ENCODE measurements around the gene PAX8. TPM values are rescaled to one million over a fixed set of nuclear protein-coding genes. Genes with fewer than 3 reads are reported as not detected.

PAX8 gene
- total RNA-seq, 1 donor, result 2.9 TPM

DNA sequence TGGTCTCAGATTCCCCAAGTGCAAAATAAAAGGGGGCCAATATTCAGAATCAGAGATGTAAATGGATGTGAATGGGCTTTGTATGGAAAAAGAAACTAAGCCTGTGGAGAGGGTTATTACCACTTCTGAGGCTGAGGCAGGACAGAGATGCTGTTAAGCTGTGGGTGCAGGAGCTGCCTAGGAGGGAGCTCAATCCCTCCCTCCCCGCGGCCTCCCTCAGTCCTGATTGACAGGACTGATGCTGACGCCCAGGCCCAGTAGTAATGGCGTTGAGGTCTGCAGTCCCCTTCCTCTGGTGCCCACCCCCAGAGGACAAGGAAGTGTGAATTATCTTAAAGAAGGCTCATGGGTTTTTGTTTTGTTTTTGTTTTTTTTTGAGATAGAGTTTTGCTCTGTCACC is 64.6 kb downstream of the PAX8 start:
- H3K36me3 ChIP-seq (ENCODE audit: insufficient read depth, low read length), result no peaks in the 10 kb centered on the region

DNA sequence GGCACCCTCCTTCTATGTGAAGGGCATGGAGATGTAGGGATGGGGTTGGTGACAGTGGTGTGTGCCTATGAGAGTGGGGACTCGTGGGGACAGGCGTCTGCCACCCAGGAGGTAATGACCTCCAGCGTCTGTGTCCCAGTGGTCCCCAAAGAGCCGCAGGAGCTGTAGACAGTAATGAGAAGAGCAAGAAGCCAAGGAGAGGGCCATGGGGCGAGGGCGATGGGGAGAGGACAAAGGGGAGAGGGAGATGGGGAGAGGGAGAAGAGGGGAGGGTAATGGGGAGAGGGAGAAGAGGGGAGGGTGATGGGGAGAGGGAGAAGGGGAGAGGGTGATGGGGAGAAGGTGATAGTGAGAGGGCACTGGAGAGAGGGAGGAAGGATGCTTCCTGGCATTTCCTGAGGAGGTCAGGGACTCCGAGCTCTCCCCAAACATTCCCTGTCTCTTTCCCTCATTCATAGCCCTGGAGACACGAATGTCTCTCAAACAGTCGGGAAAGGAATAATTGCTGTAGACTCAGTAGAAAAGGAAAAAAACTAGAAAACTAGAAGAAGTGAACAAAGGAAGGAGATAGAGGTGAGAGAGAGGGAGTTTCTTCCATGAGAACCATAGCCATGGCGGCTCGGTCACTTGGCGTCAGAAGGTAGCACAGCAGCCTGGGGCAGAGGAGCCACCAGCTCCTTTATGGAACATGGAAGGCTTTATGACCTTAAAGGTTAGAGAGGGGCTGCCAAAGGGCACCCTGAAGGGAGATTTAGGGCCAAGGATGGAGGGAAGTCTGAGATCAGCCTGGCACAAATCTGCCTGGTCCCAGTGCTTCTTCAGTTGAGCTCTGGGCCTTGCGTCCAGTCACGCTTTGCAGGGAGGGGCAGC is 65.4 kb downstream of the PAX8 start:
- no peak overlapping the region for H3K4me2 ChIP-seq (ENCODE audit: insufficient read depth, low read length)
- H3K27me3 ChIP-seq (ENCODE audit: insufficient read depth, low read length), result no peaks in the 10 kb centered on the region
- H3K4me1 ChIP-seq (ENCODE audit: insufficient read depth, low read length), result peaks cover 25% of the 10 kb centered on the region
- H3K27ac ChIP-seq (ENCODE audit: low read depth, low read length), result no peak overlapping the region
- H3K9me3 ChIP-seq (ENCODE audit: low read depth, low read length), result no peaks in the 10 kb centered on the region
- no peaks in the 10 kb centered on the region for H4K20me1 ChIP-seq (ENCODE audit: insufficient read depth, low read length)
- no peaks in the 10 kb centered on the region for H3K36me3 ChIP-seq (ENCODE audit: insufficient read depth, low read length)
- DNase-seq (ENCODE audit: insufficient read length, low spot score, missing footprints), result peak; percentile 63
- H3K79me2 ChIP-seq (ENCODE audit: insufficient read depth, low read length), result no peaks in the 10 kb centered on the region
- no peak overlapping the region for H3K4me3 ChIP-seq (ENCODE audit: insufficient read depth, low read length)
- no peak overlapping the region for H2AFZ ChIP-seq (ENCODE audit: low read length)
- TF ChIP-seq, protein P1, sequence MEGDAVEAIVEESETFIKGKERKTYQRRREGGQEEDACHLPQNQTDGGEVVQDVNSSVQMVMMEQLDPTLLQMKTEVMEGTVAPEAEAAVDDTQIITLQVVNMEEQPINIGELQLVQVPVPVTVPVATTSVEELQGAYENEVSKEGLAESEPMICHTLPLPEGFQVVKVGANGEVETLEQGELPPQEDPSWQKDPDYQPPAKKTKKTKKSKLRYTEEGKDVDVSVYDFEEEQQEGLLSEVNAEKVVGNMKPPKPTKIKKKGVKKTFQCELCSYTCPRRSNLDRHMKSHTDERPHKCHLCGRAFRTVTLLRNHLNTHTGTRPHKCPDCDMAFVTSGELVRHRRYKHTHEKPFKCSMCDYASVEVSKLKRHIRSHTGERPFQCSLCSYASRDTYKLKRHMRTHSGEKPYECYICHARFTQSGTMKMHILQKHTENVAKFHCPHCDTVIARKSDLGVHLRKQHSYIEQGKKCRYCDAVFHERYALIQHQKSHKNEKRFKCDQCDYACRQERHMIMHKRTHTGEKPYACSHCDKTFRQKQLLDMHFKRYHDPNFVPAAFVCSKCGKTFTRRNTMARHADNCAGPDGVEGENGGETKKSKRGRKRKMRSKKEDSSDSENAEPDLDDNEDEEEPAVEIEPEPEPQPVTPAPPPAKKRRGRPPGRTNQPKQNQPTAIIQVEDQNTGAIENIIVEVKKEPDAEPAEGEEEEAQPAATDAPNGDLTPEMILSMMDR (IDR thresholded peaks at IDR 0.05; ENCODE audit: extremely low read depth, low read depth, low read length), result no peak

More for the DNA sequence above, 64.6 kb downstream of the PAX8 start:
- Histone ChIP-seq H2AFZ (ENCODE audit: low read length) (no peak overlapping the region), H3K4me1 (ENCODE audit: insufficient read depth, low read length) (peaks cover 32% of the 10 kb centered on the region), H3K27me3 (ENCODE audit: insufficient read depth, low read length) (no peaks in the 10 kb centered on the region), H3K27ac (ENCODE audit: low read depth, low read length) (no peak overlapping the region), H3K4me2 (ENCODE audit: insufficient read depth, low read length) (no peak overlapping the region), H3K9me3 (ENCODE audit: low read depth, low read length) (no peaks in the 10 kb centered on the region), H3K79me2 (ENCODE audit: insufficient read depth, low read length) (no peaks in the 10 kb centered on the region), H4K20me1 (ENCODE audit: insufficient read depth, low read length) (no peaks in the 10 kb centered on the region), H3K4me3 (ENCODE audit: insufficient read depth, low read length) (no peak overlapping the region)
- DNase-seq (ENCODE audit: insufficient read length, low spot score, missing footprints), result peak; percentile 39
- TF ChIP-seq, protein P1 (IDR thresholded peaks at IDR 0.05; ENCODE audit: extremely low read depth, low read depth, low read length), result no peak

DNA sequence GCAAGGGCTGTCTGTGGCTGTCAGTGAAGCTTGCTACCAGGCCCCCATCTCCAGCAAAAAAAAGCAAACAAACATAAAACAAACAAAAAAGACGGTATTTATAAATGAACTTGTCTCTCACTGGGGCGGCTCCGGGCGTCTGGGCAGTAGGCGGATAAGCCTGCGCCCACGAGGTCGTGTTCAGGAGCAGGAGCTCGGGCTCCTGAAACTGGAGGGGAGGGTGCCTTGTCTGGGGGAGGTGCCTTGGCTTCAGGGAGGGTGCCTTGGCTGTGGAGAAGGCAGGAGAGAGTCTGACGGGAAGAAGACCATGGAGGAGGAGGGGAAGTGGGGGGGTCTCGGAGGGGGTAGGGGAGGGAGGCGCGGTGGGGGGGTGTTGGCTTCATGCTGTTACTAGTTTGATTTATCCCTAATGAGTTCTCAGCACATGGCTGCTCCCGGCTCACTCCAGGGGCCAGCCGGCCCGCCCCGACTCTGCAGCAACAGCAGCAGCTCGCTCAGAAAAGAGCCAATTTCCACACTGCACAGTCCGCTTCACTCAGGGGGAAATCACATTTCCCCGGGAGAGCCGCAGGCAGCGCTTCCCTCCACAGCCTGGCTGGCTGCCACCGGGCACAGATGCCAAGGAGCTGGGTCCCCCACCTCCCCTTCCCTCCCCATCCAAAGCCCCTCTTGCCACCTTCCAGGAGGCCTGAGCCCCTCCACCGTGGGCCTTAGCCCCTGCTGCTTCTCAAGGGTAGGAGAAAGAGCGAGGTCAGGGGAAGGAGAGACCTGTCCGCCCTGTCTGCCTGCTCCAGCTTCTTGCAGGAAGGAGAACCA is 66.3 kb downstream of the PAX8 start:
- Histone ChIP-seq H3K27ac (ENCODE audit: low read depth, low read length) (no peak overlapping the region), H3K79me2 (ENCODE audit: insufficient read depth, low read length) (no peaks in the 10 kb centered on the region), H3K27me3 (ENCODE audit: insufficient read depth, low read length) (no peaks in the 10 kb centered on the region), H3K4me2 (ENCODE audit: insufficient read depth, low read length) (no peak overlapping the region), H3K4me3 (ENCODE audit: insufficient read depth, low read length) (no peak overlapping the region), H3K4me1 (ENCODE audit: insufficient read depth, low read length) (peaks cover 18% of the 10 kb centered on the region), H2AFZ (ENCODE audit: low read length) (peak overlapping the region; percentile 71), H3K36me3 (ENCODE audit: insufficient read depth, low read length) (no peaks in the 10 kb centered on the region), H4K20me1 (ENCODE audit: insufficient read depth, low read length) (no peaks in the 10 kb centered on the region), H3K9me3 (ENCODE audit: low read depth, low read length) (no peaks in the 10 kb centered on the region)
- peak; percentile 50 for DNase-seq (ENCODE audit: insufficient read length, low spot score, missing footprints)
- TF ChIP-seq, protein P1 (IDR thresholded peaks at IDR 0.05; ENCODE audit: extremely low read depth, low read depth, low read length), result no peak

Data from osteoblast (primary cell).